Mucosa of descending colon (tissue), 3 donors: Measurements from ENCODE around the gene APOL5. TPM values are rescaled to one million over a fixed set of nuclear protein-coding genes. Genes with fewer than 3 reads are reported as not detected.

ENCODE experiments used
- ATAC-seq: fragments of 200-7000 bp; cut with Tn5 transposase; one replicate; pipeline ENCODE4 v1.9.1; 2020; ENCODE audit warnings: mild to moderate bottlenecking, moderate library complexity
- DNase-seq, 3 donors: peaks; one replicate each; pipeline ENCODE4 v3.0.0-alpha.2; 2020
- H3K36me3 ChIP-seq: fragments of 200-600 bp; one replicate; pipeline ENCODE4 v1.8.0; 2021; ENCODE audit warnings: low read depth, mild to moderate bottlenecking
- H3K4me1 ChIP-seq: fragments of 200-600 bp; one replicate; pipeline ENCODE4 v1.8.0; 2021; ENCODE audit warnings: low read depth, mild to moderate bottlenecking
- H3K4me3 ChIP-seq: fragments of 200-600 bp; one replicate; pipeline ENCODE4 v1.8.0; 2021; ENCODE audit warnings: mild to moderate bottlenecking
- H3K9me3 ChIP-seq: fragments of 200-600 bp; one replicate; pipeline ENCODE4 v1.8.0; 2021; ENCODE audit warnings: mild to moderate bottlenecking
- intact Hi-C, 2 donors: fragments of 100-400 bp; cut with DNase I in 1 of 2; cut with micrococcal nuclease in 1 of 2; formaldehyde crosslinking; loops; one replicate each; pipeline versions ENCODE4 v1.11.0 to v1.11.1; 2022; cut with DNase I, micrococcal nuclease
- total RNA-seq, 3 donors: library from RNA; stranded (reverse); fragmentation: NEBNext Ultra II Directional in 2 of 3; extraction: Animal tissue kit (Norgen Biotek cat#: 25700) in 2 of 3; gene quantifications; one replicate each; pipeline versions ENCODE4 v1.2.1 to v1.2.4, GENCODE V29; 2021 to 2023
- TF ChIP-seq, protein P1 (sequence below): fragments of 200-600 bp; IDR thresholded peaks from one replicate; pipeline ENCODE4 v1.8.0; 2022; ENCODE audit warnings: antibody characterized with exemption, mild to moderate bottlenecking
- donor health status: DM: no; HTN: no; CAD: no; lungs with moderate emphysema.
- donor health status: DM: no; HTN: no; CAD: no.
- donor health status: DM: no; HTN: yes; CAD: no.

APOL5 gene
- total RNA-seq, 3 donors from 2014 or later, result not detected

DNA sequence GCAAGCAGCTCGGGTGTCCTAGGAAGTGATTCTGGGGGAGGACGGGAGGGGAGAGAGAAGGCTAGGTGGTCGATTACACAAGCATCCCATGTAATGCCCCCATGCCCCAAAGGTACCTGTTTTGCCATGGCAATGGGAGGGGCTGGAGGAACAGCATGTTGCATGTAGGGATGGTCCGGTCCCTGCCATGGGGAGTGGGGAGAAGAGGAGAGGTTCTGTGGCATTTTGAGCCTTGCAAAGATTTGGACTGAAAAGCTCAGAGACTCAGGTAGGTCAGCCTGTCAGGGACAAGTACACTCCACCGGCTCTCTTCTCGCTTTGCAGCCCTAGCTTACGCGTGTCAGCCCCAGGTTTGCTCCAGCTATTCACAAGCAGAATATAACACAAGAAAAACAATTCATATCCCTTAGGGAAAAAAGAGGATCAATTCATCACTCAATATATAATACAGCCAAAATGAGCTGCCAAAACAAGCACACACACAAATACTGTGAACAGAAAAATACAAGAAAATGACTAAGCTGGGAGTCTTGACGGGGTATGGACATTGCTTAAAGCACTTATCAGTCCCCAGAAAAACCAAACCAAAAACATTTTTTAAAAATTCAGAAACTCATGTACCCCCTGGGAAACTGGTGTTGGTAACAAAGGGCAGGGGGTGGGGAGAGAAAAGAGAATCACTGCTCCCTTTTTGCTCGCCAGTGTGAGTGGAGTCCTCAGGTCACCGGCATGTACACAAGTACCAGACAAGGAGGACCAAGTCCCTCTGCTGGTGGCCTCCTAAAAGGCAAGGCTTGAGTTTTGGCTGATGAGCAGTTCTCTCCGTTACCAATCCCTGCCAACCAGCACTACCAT is 21.6 kb downstream of the APOL5 start:
- intact Hi-C loops, result no loop called here
- no peaks in the 10 kb centered on the region for H3K9me3 ChIP-seq
- no peaks in the 10 kb centered on the region for H3K4me1 ChIP-seq
- TF ChIP-seq, protein P1, sequence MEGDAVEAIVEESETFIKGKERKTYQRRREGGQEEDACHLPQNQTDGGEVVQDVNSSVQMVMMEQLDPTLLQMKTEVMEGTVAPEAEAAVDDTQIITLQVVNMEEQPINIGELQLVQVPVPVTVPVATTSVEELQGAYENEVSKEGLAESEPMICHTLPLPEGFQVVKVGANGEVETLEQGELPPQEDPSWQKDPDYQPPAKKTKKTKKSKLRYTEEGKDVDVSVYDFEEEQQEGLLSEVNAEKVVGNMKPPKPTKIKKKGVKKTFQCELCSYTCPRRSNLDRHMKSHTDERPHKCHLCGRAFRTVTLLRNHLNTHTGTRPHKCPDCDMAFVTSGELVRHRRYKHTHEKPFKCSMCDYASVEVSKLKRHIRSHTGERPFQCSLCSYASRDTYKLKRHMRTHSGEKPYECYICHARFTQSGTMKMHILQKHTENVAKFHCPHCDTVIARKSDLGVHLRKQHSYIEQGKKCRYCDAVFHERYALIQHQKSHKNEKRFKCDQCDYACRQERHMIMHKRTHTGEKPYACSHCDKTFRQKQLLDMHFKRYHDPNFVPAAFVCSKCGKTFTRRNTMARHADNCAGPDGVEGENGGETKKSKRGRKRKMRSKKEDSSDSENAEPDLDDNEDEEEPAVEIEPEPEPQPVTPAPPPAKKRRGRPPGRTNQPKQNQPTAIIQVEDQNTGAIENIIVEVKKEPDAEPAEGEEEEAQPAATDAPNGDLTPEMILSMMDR, result no peak
- ATAC-seq (peak; percentile 25), DNase-seq (no peak)
- H3K36me3 ChIP-seq, result no peaks in the 10 kb centered on the region
- H3K4me3 ChIP-seq, result no peak overlapping the region

DNA sequence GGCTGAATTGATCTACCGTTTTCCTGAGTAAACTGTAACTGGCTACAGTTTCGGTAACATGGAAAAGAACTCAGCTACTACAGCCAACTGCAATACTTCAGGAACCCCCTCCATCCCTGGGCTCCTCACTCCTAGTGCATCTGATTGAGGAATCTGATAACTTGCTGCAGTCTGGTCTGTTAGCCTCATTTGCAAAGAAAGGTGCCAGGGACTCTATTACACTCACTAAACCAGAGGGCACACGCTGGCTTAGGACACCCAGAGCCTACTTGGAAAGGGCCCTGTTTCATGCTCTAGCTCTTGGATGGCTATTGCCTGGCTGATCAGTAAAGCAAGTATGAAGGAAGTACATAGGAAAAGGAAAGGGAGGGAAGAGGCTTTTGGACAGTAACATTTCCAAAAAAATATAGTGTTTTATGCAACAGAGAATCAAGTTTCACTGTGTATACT is 22.3 kb downstream of the APOL5 start:
- H3K9me3 ChIP-seq, result no peaks in the 10 kb centered on the region
- no peaks in the 10 kb centered on the region for H3K36me3 ChIP-seq
- no peak overlapping the region for H3K4me3 ChIP-seq
- TF ChIP-seq, protein P1, result no peak
- intact Hi-C loops, result no loop called here
- DNase-seq (no peak), ATAC-seq (no peak)
- no peaks in the 10 kb centered on the region for H3K4me1 ChIP-seq

DNA sequence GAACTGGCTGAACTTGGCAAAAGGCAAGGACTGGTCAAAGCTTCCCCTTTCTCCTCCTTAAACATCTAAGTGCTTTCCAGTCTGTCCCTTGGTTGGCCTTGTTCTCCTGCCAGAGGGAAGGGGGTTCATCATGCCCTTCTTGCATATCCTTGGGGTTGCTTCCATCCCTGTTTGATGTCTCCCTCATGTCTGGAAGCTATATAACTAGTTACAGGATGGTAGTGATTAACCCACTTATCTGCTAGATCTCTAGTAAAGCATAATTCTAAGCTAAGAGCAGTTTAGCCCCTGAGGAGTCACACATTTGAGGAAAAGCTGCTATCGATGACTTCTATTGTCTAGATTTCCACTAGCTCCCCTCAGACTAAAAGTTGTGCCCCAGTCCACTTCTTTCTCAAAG is 22.9 kb downstream of the APOL5 start:
- intact Hi-C loops, result no loop called here
- ATAC-seq, result no peak
- no peak for DNase-seq
- Histone ChIP-seq H3K4me1 (no peaks in the 10 kb centered on the region), H3K36me3 (no peaks in the 10 kb centered on the region), H3K9me3 (no peaks in the 10 kb centered on the region), H3K4me3 (no peak overlapping the region)
- TF ChIP-seq, protein P1, result no peak

DNA sequence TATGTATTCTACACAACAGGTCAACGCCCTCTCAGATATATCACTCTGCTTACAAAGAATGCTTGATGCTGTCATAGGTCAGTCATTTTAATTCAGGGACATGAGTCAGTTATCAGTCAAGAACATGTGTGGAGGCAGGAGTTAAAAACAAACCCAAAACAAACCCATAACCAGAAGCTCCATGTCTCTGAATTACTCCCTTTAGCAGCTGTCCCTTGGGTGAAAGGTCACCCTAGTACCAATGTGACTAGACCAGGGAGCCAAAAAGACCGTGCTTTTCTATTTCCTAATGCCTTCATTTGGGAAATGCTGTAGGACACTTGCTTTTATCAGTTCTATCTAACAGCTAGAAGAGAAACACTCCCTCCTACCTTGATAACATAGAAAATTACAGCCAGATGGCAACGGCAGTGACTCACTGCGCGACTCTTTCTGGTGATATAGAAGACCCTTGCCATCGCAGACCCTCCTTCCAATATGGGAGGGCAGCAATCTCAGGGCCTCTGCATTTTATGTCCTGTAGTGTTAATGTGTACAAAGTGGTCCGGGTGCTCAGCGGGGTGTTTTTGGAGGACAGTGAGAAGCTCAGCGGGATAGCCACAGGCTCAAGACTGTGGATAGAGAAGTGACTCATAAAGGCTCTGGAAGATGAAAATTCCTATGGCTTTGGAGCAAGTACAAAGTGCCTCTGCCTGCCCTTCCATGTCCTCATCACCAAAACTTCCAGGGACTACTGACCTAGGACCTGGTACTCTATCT is 24.8 kb downstream of the APOL5 start:
- ATAC-seq, result peak; percentile 31
- Histone ChIP-seq H3K9me3 (no peaks in the 10 kb centered on the region), H3K4me3 (no peak overlapping the region), H3K36me3 (no peaks in the 10 kb centered on the region), H3K4me1 (no peaks in the 10 kb centered on the region)
- no peak for DNase-seq
- intact Hi-C loops, result no loop called here
- TF ChIP-seq, protein P1, result no peak

DNA sequence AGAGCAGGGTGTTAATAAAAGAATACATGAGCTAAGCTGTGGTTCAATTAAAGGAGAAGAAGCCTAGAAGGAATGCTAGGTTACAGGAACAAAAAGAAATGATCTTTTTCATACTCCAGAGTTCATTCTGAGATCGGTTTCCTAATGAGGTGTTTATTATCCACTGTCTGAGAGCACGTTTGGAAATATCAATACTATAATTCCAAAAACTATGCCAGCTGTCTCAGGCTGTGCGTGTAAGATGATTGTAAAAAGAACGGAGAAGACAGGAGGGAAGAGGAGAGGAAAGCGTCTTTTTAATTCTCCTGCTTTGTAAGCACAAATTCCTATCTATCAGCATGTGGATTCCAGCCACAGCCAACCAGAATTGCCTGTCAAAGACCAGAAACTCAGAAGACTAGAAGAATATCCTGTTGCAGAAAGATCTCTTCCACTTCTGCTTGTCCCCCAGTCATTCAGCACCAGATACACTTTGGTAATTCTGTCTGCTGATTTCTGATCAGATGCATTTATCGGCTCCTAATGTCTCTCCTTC is 25.7 kb downstream of the APOL5 start:
- Histone ChIP-seq H3K4me1 (no peaks in the 10 kb centered on the region), H3K9me3 (no peaks in the 10 kb centered on the region), H3K36me3 (no peaks in the 10 kb centered on the region), H3K4me3 (no peak overlapping the region)
- TF ChIP-seq, protein P1, result no peak
- intact Hi-C loops, result no loop called here
- no peak for ATAC-seq
- DNase-seq, result no peak
